ENCODE data around the gene SCARF2.
A peak's percentile ranks its signal among the peaks of the same experiment; 100 is the strongest.
"Not testable (repeated sequence)": the region's sequence is repeated elsewhere in the genome, so short reads cannot be mapped to it uniquely, and the experiment has no call there.

SCARF2 gene, protein sequence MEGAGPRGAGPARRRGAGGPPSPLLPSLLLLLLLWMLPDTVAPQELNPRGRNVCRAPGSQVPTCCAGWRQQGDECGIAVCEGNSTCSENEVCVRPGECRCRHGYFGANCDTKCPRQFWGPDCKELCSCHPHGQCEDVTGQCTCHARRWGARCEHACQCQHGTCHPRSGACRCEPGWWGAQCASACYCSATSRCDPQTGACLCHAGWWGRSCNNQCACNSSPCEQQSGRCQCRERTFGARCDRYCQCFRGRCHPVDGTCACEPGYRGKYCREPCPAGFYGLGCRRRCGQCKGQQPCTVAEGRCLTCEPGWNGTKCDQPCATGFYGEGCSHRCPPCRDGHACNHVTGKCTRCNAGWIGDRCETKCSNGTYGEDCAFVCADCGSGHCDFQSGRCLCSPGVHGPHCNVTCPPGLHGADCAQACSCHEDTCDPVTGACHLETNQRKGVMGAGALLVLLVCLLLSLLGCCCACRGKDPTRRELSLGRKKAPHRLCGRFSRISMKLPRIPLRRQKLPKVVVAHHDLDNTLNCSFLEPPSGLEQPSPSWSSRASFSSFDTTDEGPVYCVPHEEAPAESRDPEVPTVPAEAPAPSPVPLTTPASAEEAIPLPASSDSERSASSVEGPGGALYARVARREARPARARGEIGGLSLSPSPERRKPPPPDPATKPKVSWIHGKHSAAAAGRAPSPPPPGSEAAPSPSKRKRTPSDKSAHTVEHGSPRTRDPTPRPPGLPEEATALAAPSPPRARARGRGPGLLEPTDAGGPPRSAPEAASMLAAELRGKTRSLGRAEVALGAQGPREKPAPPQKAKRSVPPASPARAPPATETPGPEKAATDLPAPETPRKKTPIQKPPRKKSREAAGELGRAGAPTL
- total RNA-seq, result 0.35 to 2.0 reads per million in 2 experiments

DNA sequence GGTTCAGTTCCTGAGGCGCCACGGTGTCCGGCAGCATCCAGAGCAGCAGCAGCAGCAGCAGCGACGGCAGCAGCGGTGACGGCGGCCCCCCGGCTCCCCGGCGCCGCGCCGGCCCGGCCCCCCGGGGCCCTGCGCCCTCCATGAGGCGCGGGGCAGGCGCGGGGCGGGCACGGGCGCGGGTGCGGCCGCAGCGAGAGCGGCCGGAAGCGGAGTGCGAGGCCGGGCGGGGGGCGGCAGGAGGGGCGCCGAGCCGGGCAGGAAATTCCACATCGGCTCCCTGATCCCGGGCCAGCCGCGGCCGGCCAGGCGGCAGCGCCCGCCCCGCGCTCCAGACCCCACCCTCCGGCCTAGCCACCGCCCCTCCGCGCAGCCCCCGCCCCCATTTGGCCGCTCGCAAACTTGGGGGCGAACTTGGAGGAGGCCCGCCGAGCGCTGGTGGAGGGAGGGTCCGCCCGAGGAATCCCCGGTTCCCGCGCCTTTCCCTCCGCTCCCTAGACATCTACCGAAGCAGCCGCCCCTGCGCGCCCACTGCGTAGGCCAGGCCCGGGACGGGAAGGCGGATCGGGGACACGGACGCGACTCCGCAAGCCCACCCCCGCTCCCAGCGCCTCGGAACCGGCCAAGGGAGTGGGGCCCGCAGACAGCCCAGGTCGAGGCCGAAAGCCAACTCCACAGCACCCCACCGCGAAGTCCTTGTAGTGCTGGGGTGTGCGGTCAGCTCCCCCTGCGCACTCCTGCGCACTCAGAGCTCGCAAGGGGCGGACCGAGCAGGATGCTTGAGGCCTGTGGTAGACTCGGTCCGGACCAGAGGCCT is at the start of gene SCARF2:
Gene SCARF2, minus strand, starts transcription at position 213 of the 814 bp plus-strand sequence. Its CDS starts 71 bp downstream, at position 142.
- no peak for DNase-seq (ENCODE audit: low read depth)

DNA sequence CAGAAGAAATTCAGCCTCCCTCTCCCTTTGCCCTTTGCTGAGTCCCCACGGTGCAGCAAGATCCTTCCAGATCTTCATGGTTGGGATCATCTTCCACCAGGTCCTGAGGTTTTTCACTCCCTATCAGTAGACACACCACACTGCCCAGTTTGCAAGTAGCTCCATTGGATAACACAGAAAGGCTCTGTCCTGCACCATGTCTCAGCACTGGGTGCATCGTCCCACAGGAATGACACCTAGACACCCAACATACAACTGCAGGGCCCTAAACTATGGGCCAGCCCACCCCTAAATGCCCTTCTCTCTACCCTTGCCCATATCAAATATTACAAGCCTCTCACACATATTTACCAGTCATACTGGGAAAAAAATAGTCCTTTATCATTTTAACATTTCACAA is 48.6 kb upstream of the SCARF2 start:
- no peak for DNase-seq (ENCODE audit: low read depth)

DNA sequence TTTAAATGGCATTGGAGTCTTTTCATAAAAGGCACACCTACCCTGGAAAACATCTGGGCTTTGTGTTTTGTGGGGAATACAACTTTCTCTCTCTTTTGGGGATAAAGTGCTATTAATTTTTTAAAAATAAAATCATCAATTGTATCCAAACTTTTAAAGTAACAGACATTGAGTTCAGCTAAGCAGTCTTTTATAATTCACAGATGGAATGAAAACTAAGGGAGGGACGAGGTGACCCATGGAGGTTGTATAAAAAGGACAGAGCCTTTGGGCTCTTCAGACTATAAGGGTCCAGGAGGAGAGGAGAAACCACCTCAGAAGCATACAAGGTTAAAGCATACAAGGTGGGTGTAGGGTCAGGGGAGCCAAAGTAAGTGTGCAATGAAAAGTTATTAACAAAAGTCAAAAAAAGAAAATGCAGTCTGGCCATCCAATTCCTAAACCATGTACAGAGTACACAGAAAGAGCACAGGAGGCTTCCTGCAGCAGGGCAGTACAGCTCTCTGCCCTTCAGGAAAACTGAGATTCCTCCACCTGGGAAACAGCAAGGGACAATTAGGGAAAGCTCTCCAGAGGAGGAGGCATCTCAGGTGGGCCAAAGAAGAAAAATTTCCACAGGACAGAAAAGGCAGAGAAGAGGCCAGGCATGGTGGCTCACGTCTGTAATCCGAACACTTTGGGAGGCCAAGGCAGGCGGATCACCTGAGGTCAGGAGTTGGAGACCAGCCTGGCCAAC is 47.5 kb upstream of the SCARF2 start:
- no peak for DNase-seq (ENCODE audit: low read depth)

DNA sequence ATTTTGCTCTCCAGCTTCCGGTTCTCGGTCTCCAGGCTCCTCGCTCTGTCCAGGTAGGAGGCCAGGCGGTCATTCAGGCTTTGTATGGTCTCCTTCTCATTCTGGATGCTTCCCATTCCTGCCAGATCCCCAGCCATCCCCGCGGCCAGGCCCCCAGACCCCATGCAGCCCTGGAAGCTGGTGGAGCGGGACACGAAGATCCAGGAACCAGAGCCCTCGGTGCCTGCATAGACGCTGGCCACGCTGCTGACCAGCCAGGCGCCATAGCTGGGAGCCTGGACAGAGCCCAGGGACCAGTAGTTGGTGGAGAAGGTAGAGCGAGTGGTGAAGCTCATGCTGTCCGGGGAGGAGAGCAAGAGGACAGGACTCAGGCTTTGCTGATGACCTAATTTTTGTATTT is 46.1 kb upstream of the SCARF2 start:
- no peak for DNase-seq (ENCODE audit: low read depth)

DNA sequence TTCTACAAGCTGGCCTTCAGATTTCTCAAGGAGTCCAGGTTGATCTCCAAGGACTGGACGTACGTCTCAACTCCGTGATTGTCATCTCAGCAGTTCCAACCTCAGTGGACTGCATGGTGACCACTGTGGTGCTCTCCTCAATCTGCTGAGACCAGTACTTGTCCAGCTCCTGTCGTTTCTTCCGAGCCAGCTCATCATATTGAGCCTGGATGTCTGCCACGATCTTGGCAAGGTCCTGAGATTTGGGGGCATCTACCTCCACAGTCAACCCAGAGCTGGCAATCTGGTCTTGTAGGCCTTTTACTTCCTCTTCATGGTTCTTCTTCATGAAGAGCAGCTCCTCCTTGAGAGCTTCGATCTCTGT is 45.5 kb upstream of the SCARF2 start:
- not testable (repeated sequence) for DNase-seq (ENCODE audit: low read depth)

DNA sequence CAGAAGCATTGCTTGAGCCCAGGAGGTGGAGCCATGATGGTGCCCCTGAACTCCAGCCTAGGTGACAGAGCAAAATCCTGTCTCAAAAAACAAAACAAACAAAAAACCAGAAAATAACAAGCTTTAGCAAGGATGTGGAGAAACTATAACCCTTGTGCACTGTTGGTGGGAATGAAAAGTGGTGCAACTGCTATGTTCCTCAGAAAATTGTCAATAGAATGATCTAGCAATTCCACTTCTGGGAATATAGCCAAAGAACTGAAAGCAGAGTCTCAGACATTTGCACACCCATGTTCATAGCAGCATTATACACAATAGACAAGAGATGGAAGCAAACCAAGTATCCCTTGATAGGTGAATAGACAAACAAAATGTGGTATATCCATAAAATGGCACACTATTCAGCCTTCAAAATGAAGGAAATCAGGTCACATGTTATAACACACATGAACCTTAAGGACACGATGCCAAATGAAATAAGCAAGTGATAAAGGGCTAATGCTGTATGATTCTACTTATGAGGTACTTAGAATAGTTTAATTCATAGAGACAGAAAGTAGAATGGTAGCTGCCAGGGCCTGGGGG is 42.1 kb upstream of the SCARF2 start:
- no peak for DNase-seq (ENCODE audit: low read depth)

DNA sequence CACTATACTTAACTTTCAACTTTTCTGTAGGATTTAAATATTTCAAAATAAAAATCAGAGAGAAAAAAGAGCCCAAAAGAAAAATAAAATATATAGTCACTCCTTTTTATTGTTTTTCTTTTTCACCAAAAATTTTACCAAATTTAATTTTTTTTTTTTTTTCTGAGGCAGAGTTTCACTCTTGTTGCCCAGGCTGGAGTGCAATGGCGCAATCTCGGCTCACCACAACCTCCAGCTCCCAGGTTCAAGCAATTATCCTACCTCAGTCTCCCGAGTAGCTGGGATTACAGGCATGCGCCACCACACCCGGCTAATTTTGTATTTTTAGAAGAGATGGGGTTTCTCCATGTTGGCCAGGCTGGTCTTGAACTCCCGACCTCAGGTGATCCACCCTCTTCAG is 40.4 kb upstream of the SCARF2 start:
- DNase-seq (ENCODE audit: low read depth), result not testable (repeated sequence)

DNA sequence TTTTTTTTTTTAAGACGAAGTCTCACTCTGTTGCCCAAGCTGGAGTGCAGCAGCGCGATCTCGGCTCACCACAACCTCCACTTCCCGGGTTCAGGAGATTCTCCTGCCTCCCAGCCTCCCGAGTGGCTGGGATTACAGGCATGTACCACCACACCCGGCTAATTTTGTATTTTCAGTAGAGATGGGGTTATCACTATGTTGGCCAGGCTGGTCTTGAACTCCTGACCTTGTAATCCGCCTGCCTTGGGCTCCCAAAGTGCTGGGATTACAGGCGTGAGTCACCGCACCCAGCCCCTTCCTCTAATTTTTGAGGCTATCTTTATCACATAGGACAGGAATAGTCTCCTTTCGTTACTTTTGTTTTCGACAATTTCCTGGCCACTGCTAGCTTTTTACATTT is 37.9 kb upstream of the SCARF2 start:
- not testable (repeated sequence) for DNase-seq (ENCODE audit: low read depth)

DNA sequence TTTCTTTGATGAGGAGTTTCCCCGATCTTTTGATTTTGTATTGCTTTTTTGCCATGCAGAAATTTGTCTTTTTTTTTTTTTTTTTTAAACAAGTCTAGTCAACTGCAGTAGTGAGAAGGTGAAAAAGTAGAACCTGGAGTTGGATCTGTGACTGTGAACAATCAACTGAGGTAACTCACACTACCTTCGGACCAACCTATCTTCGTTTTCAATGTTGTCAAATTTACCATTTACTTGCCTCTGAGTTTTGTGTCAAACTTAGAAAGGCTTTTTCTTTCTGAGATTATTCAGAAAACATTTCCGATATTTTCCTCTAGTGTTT is 37.5 kb upstream of the SCARF2 start:
- DNase-seq (ENCODE audit: low read depth), result no peak

DNA sequence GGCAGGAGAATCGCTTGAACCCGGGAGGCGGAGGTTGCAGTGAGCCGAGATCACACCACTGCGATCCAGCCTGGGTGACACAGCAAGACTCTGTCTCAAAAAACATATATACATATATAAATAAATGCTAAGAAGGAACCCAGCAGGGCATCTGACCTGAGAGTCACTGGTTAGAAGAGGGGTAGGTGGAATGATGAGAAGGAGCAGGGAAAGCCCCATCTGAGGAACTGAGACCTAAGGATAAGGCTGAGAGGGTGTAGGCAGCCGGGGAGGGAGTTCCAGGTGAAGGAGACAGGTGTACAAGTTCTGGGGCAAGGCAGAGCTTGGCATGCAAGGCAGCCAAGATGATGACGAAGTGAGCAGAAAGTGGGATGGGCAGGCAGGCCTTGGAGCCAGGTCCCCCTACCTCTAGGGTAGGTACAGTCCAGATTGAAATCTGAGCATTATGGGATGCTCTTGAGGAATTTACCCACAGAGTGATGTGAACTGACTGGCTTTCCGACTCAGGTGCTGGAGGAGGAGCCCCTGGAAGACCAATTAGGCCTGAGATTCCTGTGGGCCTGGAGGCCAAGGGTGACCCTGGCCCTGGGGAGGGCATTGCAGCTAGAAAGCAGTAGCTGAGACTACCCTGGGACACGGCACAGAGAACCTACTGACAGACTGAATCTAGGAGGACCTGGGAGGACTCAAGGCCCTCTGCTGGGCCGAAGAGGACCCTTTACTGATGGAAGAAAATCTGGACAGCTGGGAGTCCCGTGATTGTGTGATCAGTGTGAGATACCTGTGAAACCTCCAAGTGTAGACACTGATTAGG is 35.2 kb upstream of the SCARF2 start:
- DNase-seq (ENCODE audit: low read depth), result no peak

DNA sequence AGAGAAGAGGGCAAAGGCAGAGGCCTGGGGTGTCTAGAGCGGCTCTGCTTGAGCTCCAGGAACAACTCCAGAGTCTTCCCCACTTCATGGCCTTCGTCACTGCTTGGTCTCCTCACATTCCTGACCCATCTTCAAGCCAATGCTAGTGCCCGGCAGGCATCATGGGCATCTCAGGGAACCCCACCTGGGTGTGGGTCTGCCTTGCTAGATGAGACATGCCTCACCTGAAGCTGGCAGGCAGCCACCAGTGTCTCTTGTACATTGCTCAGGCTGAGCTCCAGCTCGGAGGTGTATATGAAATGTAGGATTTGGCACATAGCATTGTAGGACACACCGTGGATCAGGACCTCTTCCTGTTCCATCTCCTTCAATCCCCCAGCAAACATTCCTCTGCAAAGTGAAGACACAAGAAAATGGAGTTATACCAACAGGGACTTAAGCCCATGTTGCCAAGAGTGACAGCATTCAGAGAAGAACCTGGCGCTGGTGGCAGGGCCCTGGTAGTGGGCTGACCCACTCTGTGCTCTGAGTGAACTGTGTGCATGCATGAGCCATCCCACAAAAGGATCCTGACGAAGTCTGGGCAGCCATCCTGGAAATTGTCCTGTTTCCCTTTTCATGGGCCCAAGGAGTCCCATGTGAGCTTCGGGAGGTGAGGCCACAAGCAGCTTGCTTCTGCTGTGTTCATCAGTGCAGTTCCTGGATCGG is 33.7 kb upstream of the SCARF2 start:
- no peak for DNase-seq (ENCODE audit: low read depth)

DNA sequence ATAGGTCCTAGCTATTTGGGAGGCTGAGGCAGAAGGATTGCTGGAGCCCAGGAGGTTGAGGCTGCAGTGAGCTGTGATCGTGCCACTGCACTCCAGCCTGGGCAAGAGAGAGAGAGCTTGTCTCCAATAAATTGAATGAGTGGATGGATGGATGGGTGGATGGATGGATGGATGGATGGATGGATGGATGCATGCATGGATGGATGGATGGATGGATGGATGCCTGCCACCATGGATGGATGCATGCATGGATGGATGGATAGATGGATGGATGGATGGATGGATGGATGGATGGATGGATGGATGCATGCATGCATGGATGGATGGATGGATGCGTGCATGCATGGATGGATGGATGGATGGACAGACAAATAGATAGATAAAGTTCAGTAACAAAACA is 32.9 kb upstream of the SCARF2 start:
- not testable (repeated sequence) for DNase-seq (ENCODE audit: low read depth)

DNA sequence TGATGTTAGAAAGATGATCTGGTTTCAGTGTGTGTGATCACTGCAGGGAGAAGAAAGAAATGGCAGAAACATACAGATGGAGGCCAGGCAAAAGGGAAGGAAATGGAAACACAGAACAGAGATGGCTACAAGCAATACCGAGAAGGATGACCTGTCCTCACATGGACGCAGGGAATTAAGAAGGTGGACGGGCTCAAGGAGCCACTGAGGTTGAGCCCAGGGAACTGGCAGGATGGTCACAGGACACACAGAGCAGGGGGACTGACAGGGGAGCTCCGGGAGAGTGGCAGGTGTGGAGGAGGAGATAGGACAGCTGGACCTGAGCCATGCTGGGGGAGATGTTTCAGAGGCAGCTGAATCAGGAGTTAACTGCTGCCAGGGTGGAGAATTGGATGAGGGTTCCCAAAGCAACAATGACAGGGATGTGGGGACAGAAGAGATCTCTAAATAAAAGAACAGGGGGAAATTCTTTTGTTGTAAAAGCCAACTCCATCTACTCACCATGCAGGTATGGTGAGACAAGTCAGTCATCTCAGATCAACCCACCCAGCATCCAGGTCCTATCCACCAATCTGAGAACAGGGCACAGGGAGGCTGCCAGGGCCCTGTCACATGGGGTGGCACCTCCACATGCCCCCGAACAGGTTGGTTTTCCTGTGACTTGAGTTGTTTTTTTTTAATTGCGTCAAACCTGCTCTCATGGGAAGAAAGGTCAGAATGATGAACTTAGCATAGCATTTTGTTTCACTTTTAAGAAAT is 31.7 kb upstream of the SCARF2 start:
- DNase-seq (ENCODE audit: low read depth), result no peak

DNA sequence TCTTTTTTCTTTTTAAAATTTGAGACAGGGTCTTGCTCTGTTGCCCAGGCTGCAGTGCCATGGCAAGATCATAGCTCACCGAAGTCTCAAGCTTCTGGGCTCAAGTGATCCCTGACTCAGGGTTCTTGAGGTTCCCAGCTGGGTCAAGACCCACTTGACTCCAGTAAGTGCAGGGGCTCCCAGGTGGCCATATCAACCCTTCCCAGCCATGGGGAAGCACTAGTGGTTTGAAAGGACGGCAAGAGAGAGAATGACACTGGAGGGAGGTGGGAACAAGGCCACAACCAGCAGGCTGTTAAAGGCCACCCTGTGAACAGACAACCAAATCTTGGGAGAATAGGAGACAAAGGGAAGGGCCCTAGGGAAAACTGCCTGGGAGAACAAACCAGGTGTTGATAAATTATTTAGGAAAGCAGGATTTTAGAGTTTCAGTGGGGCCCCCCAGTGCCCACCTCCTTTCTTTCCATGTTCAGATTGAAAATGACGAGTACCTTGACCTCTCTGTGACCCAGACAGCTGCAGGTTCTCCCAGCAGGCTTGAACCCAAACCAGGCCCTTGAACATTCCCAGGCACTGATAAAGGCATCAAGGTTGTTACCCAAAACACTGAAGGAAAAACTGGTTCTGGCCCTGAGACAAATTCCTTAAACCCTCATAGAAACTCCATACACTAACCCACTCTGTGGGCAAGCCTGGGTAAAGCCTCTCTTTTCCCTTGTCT is 29.2 kb upstream of the SCARF2 start:
- no peak for DNase-seq (ENCODE audit: low read depth)

DNA sequence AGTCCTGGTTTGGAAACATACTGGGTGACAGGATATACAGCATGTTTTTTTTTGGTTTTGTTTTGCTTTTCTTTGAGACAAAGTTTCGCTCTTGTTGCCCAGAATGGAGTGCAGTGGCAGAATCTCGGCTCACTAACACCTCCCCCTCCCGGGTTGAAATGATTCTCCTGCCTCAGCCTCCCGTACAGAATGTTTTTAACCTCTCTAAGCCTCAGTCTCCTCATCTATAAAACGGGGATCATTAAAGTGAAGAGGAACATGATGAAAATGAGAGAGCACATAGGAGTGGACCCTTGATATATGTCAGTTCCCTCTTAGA is 28.1 kb upstream of the SCARF2 start:
- no peak for DNase-seq (ENCODE audit: low read depth)

DNA sequence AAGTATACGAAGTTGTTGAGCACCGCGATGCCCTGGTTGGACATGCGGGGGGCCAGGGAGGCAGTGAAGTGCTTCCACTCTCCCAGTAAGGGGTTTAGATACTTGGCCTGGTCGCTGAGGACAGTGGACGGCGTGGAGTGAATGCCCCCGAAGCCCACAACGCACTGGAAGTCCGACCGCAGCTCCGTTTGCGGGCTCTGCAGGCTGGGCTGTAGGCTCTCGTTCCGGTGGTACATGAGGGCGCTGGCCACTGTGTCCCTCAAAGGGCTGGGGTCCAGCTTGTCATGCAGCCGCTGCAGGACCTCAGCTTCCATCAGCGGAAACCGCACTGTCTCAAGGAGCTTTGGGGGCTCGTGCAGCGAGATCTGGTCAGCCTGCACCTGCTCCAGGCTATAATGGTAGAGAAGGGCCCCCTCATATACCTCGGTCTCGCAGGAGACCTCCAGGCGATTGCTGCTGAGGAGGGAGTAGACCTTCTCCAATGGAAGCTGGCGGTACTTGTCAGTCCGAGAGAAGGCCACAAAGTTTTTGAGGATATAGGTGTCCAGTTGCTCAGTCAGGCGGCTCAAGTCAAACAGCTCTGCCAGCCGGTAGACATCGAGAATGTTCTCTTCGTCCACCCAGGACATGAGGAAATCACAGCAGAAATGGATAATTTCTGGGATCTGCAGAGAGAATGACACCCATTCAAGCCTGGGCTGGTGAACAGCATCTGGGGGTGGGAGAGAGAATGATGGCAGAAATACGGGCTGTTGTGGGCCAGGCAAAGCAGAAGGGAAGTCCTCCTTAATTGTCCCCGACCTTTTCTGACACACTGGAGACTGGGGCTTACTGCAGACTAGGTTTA is 27.5 kb upstream of the SCARF2 start:
- no peak for DNase-seq (ENCODE audit: low read depth)

DNA sequence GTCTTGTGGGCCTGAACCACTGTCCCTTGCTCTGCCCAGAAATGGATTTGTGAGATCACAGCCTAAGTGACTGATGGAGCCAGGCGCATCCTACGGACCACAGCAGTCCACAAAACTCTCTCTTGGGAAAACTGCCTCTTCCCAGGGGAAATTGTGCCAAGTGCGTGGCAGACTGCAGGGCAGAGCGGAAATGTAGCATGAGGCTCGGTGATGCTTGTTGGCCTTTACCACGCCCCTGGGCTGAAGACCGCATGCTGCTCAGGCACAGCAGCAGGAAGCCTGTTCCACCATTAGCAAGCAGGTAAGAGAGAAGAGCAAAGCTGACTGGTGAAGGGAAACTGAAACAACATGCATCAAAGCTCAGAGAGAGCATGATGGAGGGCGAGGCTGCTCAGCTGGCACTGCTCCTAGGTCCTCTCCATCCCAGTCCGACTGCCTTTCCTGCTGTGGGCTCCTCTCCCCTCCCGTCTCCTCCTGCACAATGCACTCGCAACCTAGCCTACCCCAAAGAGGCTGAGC is 26.5 kb upstream of the SCARF2 start:
- peak; percentile 32 for DNase-seq (ENCODE audit: low read depth)
